Activated naive CD8-positive, alpha-beta T cell treated with anti-CD3 and anti-CD28 coated beads, Interleukin-2, amount 50 U/mL, for 16 hours (primary cell): ENCODE results near the gene RHOF.
"Not testable (repeated sequence)": the region's sequence is repeated elsewhere in the genome, so short reads cannot be mapped to it uniquely, and the experiment has no call there.

ENCODE experiments used
- DNase-seq: peaks from one replicate; pipeline ENCODE4 v3.0.0-alpha.2; 2020; ENCODE audit warnings: low read depth, low spot score

Gene RHOF

DNA sequence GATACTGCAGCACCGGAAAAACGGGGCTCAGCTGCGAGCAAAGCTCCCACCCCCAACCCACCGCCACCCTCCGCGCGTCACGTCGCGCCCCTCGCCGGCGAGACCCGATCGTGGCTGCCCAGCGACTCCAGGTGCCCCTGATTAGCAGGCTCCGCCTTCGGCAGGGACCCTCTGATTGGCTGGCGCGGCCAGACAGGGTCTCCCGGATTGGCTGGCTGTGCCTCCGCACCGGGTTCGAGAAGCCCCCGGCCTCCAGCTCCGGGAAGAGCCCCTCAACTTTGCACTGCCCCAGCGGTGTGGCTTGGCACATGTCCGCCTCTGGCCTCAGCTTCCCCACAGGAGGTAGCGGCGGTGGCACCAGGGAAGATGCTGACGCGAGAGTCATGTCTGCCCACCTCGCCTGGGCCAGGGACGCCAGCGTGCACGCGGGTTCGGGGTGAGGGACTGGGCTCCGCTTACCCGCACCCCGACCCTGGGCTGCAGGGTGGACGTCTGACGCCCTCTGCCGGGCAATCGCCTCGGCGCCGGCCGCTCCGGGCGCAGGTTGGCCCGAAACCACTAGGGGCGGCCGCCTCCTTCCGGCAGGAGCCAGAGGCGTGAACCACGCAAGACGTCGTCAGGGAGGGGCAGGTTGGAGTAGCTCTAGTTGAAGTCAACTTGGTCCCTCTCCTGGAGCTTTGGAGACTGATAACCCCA, 498 bp upstream of the RHOF start:
- peak; percentile 88 for DNase-seq

DNA sequence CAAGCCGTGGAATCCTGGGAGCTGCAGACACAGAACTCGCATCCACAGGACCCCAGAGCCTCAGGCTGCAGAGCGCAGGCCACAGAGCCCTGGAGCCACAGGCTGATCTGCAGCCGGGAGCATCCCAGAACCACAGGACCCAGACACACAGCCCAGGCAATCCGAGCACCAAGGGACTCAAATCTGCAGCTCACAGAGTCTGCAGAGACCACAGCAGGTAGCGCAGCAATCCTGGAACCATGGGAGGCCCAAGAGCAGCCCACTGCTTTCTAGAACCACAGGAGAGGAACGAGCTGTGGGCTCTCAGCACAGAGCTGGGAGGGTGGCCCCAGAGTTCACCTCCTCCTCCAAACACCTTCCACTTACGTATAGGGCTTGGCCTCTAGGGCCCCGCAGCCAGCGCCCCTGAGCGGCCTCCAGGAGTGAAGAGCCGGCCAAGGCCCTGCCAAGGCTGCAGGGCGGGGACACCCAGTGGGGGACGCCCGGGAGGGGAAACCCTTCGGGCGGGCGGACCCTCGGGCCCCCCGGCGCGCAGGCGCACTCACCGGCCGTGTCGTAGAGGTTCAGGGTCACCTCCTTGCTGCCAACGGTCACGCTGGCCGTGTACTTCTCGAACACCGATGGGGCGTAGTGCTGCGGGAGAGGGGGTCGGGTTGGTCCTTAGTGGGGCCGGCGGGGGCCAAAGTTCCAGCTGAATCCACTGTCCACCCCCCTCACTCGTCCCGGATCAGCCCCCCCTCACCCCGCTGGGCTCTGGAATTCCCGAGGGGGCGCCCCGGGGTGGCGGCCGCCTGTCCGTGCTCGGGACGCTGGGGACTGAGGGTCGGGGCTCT, 665 bp downstream of the RHOF start:
- DNase-seq, result no peak

DNA sequence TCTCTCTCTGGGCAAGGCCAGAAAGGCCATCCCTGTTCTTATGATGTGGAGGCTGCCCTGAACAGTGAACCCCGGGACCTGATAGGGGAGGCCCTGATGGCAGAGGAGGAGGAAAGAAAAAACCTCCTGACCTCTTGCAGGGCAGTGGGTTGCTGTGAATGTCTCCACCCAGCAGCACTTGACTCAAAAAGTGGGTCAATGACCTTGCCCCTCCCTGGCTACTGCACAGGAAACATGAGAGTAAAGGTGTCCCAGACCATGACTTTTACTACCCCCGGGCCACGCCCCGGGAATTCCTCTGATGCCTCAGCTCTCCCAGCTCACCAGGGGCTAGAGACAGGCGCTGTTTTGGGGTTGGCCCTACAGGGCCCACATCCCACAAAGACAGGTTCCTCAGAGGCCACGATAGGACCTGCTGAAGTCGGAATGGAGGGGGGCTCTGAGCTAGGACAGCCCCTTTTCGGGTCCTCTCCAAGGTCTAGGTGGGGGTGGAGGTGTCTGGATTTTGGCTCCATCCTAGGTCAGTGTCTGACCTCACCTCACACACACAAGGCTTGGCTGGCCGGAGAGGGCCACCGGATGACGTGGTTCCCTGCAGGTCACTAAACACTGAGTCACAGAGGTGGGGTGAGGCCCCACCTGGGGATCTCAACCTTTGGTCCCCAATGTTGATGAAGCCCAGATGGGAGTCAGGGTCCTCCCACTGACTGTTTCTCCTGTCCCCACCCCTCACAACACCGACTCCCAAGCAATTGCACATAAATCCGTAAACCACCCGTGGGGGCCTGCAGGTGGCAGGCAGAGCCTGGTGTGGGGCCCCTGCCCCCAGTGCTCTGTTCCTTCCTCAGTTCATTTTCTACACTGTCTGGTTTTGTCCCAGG, 1.6 kb downstream of the RHOF start:
- no peak for DNase-seq

DNA sequence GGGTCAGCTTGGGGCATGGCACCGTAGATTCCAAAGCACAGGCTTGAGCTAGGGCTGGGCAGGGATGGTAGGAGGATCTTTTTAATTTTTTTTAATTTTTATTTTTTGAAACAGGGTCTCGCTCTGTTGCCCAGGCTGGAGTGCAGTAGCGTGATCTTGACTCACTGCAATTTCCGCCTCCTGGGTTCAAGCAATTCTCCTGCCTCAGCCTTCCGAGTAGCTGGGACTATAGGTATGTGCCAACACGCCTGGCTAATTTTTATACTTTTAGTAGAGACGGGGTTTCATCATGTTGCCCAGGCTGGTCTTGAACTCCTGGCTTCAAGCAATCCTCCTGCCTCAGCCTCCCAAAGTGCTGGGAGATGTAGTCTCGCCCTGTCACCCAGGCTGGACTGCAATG, 2.7 kb downstream of the RHOF start:
- not testable (repeated sequence) for DNase-seq

DNA sequence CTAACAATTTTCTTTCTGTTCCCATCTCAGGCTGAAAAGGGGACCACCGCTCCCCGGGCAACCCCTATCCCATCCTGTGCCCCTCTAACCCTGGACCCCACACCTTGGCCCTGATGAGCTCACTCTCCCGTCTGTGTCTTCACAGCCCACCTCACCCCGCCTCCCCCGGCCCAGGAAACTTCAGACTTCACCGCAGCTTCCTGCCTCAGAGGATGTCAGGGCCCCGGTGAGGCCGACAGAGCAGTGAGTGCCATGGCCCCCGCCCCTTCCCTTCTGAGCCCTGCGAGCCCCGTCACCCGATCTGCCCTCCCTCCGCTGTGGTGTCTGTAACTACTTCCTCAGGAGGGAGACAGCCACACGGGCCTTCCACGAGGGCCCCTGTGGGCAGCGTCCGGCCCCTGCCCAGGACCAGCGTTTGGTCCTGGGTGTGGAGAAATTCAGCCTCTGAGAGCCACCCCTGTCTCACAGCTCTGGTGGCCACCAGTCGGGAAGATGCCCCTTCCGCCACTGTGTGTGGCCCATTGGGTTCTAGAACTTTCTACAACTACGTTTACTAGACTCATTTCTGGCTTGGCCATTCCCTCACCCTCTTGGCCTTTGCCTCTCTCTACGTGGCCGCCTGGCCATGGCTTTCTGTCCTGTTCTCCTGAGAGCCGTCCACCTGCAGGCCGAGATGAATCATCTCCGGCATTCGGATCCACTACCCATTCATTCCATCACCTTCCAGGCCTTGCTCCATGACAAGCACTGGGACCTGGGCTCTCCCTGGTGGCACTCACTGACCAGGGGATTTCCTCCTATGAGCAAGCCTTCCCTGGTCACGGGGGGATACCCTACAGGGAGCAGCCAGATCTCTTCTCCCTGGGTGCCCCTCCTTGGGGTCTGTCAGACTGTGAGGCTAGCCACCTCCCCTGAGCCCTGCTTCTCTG, 3.4 kb downstream of the RHOF start:
- peak; percentile 79 for DNase-seq

DNA sequence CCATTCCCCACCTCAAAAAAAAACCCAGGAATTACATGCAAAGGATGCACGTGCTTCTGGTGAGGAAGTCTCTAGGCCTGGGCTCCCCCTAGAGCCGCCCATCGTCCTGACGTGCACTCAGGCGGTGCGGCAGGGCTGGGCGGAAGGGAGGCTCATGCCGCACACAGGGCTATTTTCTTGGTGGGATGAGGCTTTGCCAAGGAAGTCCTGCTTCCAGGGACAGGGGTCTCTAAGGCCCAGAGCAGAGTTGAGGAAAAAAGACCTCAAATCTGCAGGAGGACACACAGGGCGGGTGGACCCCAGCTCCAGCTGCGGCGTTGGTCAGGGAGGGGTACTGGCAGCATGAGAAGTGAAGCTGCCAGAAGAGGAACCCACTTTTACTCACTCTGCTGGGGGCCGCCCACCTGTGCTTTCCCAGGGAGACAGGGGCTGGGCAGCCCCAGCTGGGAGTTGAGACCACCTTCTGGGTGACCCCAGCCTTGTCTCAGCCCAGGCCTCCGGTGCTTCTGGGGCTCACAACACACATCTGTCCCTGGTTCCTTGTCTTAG, 4.2 kb downstream of the RHOF start:
- no peak for DNase-seq

DNA sequence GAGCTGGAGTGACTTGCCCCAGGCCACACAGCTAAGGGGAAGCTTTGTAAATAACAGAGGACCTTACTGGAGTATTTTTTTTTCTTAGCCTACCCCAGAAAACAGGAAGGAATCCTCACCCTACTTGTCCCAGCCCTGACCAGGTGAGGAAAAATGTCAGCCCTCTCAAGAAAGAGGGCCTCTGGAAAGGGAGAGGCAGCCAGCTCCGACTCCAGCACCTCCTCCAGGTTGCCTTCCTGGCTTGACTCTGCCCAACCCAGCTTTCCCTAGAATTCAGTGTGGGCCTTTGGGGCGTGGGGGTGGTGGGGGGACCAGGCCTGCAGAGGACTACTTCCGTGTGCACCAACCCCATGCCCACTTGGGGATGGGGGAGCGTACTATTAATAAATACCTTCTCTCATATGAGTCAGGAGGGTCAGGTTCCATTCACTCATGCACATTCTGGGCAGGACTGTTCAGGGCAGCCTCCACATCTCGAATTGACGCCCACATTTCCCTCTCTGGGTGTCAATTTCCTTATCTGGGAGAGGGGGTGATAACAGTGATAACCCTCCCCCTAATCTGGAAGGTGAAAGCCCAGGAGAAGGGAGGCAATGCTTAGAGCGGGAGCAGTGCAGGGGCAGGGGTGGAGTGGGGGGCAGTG, 5.2 kb downstream of the RHOF start:
- DNase-seq, result no peak

DNA sequence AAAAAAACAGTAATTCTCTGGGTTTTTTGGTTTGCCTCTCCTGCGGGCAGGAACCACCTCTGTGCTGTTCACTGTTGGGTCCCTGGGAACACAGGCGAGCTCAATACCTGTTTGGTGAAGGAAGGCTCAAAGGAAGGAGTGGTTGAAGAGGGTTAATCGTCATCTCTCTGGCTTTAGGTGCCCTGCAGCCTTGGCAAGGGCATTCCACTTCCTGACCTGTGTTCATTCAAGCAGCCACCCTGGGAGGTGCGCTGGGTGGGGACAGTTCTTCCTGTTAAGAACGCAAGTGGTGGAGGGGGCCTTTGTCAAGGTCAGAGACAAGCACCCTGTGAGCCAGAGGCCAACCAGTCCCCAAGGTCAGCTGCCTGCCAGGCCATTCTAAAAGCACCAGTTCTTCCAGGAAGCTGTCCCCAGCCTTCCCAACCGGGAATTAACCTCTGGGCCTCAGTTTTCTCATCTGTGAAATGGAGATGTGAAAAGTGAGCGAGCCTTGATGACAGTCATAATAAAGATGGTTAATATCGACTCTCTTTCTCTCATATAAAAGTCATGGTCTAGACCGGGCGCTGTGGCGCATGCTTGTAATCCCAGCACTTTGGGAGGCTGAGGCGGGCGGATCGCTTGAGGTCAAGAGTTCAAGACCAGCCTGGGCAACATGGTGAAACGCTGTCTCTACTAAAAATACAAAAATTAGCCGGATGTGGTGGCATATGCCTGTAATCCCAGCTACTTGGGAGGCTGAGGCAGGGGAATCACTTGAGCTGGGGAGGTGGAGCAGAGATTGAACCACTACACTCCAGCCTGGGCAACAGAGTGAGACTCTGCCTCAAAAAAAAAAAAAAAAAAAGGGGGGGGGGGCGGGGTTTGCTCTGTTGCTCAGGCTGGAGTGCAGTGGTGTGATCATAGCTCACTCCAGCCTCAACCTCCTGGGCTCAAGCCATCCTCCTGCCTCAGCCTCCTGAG, 6.1 kb downstream of the RHOF start:
- DNase-seq, result no peak

DNA sequence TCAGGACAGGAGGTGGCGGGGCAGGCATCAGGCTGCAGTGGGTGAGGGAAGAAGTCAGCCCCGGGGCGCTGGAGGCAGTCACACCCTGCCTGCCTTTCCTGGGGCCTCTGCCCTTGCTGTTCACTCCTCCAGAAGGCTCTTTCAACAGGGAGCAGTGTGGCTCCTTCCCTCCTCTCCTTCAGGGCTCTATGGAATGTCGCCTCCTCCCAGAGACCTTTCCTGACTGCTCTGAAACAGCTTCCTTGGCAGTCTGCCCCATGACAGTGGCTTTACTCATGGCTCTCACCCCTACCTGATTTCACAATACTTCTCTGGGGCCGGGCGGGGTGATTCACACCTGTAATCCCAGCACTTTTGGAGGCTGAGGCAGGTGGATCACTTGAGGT, 7.1 kb downstream of the RHOF start:
- no peak for DNase-seq

DNA sequence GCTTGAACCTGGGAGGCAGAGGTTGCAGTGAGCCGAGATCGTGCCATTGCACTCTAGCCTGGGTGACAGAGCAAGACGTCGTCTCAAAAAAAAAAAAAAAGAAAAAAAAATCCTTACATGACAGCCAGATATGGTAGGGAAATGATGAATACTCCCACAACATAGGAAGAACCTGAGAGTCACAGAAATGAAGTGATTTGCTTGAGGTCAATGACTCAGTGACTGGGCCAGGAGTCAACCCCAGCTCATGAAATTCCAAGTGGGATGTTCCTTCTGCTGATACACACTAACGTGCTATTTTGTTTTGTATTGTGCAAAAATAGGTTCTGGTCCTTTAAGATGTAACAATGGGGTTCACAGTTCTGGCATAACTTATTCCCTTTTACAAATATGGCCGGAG, 9.0 kb downstream of the RHOF start:
- DNase-seq, result no peak

DNA sequence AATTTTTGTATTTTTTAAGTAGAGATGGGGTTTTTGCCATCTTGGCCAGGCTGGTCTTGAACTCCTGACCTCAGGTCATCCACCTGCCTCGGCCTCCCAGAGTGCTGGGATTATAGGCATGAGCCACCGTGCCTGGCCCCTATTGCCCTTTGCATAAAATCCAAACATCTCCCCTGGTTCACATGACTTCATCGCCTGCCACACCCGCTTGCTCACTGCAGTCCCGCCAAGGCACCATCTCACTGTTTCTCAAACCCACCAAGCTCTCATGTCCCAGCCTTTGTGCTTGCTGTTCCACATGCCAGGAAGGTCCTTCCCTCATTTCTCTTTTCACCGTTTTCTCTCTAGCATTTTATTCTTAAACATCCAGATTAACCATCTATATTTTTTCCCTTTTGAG, 9.7 kb downstream of the RHOF start:
- DNase-seq, result no peak

DNA sequence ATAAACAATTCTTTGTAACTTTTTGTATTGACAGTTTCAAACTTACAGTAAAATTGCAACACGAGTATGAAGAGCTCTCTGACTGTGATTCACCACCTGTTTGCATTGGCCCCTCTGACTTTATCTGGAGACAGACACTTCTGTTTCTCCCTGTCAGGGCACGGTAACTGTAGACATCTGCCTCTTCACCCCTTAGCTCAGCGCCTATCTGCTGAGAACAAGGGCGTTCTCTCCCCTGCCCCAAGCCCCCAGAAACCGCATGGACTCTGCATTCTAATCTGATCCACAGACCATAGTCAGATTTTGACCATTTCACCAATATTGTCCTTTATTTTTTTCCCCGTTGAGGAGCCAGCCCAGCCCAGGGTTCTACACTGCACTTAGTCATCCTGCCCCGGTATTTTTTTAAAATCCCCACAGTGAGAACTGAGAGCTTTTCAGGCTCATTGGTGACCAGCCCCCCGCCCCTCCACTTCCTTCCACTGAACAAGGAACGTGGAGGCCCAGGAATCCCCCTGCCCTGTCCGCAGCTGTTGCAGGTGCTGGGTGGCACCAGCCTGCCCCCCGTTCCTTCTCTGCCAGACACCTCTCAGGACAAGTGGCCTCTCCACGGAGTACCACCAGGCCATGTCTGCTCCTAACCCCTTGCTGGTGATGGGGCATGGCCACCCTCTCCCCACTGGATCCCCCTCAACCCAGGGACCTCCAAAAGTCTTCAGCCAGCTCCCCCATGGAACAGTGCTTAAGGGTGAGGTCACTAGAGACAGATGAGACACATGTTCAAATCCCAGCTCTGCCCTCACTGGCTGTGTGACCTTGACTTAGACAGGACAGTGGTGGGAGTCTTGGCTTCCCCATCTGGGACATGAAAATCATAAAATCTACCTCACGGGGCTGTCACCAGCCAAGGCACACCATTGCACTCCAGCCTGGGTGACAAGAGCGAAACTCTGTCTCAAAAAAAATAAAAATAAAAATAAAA, 11.2 kb downstream of the RHOF start:
- DNase-seq, result no peak

DNA sequence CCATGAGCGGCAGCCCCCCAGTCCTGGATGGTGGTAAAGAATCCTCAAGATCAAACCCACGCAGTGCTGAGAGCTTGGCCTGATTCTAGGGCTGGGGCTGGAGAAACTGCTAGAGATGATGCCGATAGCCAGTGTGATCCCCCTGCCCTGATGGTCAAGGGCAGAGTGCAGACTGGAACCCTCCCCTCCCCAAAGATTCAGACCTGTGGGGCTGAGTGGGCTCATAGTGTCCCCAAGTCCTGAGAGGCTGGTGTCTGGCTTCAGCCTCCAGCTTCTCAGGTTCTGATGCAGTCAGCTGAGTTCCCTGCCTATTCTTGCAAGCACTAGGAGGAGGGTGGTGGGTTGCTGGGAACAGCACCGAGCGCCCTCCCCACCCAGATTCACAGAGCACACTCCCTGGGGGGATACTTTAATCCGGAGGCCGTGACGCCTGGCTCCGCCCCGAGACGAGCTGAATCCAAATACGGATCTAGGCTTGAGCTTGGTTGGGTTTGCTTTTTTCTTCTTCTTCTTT, 11.9 kb downstream of the RHOF start:
- DNase-seq, result no peak

DNA sequence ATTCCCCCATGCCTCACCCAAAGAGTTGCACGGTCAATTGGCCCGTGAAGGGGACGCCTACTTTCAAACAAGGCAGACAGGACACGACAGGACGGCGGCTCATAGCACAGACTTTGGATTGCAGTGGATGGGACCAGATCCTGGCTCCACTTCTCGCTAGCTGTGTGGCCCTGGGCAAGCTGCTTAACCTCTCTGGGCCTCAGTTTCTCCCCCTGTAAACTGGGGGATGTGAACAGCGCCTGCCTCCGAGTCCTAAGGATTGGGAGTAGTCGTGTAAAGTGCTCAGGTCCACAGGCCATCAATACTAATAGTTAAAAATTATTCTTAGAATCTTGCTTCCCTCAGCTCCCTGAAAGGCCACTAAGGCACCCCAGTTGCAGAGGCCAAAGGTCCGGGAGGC, 13.1 kb downstream of the RHOF start:
- DNase-seq, result no peak

DNA sequence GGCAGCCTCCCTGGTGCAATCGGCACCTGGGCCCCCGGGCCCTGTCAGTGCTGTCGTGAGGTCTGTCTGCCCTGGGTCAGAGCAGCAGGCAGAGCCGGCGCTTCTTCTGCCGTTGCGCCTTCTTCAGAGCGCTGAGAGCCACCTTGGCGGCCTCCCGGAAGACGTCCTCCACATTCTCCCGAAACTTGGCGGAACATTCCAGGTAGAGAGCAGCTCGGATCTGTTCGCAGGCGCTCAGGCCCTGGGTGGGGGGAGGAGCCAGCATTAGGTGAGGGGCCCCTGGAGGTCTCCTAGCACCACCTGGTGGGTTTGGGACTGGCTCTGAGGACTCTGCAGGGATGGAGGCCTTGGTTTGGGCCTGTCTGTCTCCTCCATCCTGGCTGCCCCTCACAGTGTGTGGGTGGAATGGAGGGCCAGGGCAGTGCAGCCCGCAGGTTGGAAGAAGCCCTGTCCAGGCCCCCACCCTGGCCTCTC, 14.0 kb downstream of the RHOF start:
- DNase-seq, result no peak

DNA sequence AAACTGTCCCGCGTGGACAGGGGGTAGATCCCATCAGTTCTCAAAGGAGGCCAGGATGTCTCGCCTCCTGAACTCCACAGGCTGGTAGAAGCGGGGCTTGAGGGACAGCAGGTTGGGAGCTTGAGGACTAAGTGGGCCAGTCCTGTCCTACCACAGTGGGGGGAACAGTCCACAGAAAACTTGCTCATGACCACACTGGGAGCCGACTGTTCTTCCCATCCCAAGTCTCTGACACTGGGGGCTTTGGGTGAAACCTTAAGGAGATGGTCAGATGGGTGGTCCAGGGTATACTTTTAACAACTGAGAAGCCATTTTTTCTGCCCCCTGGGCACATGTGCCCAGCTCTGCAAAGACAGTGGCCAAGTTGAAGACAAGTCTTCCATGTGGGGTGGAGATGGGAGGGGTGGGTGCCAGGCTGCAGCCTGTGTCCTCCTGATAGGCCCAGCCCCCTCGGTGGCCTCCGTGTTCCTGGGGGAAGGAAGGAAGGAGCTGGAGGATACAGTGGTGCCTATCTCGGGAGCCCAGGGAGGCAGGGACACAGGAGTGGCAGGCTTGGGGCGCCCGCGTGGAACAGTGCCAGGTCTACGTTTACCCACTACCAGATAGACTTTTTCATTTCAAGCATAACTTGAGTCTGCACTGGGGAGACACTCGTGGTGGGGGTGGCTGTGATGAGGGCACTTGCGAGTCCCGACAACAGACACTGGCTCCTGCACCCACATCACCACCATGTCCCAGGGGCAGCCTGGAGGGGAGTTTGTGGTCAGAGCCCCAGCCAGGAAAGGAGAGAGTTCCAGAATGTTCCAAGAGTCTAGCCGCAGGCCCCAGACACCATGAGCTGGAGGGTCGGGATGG, 14.7 kb downstream of the RHOF start:
- DNase-seq, result no peak
